OCI-LY7 (cell line): ENCODE data around the gene TWIST2.

ENCODE experiments used
- CTCF ChIP-seq: fragments of 200-600 bp; sonication (generic); conservative IDR thresholded peaks from 2 replicates; pipeline ENCODE4 v1.5.1; 2014; ENCODE audit warnings: mild to moderate bottlenecking, antibody characterized with exemption, low read length, moderate library complexity, mixed read lengths
- EZH2phosphoT487 ChIP-seq: fragments of 200-600 bp; sonication (generic); IDR thresholded peaks from 2 replicates; pipeline ENCODE4 v1.6.1; 2018; ENCODE audit warnings: low read depth, borderline replicate concordance, mild to moderate bottlenecking, mixed run types, antibody characterized with exemption, low read length, moderate library complexity, mixed read lengths

GRCh38 chr2:238855299-238855698 lies 7.4 kb downstream of the TWIST2 start:
- TF ChIP-seq CTCF (no peak), EZH2phosphoT487 (no peak)
